ENCODE measurements around the gene ABHD5. TPM values are rescaled to one million over a fixed set of nuclear protein-coding genes. Genes with fewer than 3 reads are reported as not detected.

The ABHD5 gene
- total RNA-seq, 1 donor from 2014 or later, result 20.2 TPM

DNA sequence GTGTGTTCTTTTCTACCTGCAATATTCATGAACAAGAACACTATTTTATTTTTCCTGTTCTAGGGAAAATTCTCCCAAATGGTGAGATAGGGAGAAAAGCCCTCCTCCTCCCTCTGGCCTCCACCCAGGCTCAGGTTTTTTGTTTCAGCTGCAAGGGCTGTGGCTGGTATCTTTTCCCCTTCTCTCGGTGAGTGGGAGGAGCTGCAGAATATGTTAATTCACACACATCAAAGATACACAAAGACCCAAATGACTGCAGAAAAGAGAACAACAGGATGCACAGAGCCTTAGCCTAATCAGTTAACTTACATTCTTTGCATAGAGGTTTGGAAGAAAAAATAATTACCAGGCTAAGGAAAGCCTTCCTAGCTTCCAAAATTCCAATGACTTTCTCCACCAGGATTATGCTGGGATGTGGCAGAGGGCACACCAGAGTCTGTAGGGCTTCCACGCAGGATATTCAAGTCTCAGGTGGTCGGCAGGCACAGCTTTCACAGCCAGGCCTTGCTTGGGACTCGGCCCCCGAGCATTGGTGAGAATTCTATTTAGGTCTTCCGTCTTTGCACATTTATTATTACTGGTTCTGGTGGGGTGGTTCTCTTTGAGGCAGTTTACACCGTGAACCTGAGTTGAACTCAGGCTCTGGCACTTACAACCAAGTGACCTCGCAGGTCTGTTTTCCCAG is 64.9 kb downstream of the ABHD5 start:
- Mint-ChIP-seq H3K27me3 (ENCODE audit: insufficient read depth) (no peaks in the 10 kb centered on the region), H3K9me3 (no peaks in the 10 kb centered on the region), H3K27ac (peak overlapping the region; percentile 9), H3K4me3 (no peak overlapping the region), H3K4me1 (ENCODE audit: low read depth) (peaks cover 15% of the 10 kb centered on the region), H3K36me3 (ENCODE audit: low read depth) (no peaks in the 10 kb centered on the region)
- peak; percentile 6 for DNase-seq (ENCODE audit: low spot score)
- intact Hi-C loops (cut with micrococcal nuclease), result loop anchor here (2.0 to 10.0 kb wide), 3 partner anchors 65 to 211 kb away; partner anchors contain the start of genes ABHD5 and ANO10

DNA sequence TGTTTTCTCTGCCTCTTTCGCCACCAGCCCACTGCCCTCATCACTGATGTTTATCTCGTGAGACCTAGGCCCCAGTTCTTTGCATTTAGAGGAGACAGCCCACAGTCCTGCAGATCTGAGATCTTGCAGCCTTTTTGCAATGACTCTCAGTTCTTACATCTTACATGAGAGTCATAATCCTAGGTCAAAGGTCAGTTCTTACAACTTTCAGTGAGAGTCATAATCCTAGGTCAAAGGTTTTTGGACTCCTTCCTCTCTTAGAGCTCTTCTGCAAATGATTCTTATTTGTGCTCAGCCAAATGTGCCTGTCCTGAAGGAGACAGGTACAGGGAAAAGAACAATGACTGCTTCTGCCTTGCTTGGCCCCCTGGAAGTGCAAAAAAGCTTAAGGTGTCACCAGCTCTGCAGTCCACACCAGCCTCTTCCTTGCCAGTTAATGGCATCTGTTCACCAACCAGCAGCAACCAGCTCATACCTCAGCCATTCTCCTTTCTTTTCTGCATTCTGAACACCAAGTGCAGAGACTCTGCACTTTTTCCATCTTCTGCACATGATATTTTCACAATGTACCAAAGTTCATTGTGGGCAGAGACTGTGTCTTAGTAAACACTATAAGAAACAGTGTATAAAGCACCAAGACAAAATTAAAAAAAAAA is 67.1 kb downstream of the ABHD5 start:
- intact Hi-C loops (cut with micrococcal nuclease), result loop anchor here (5.0 to 10.0 kb wide), 2 partner anchors 135 to 213 kb away; partner anchors contain the start of gene ANO10

DNA sequence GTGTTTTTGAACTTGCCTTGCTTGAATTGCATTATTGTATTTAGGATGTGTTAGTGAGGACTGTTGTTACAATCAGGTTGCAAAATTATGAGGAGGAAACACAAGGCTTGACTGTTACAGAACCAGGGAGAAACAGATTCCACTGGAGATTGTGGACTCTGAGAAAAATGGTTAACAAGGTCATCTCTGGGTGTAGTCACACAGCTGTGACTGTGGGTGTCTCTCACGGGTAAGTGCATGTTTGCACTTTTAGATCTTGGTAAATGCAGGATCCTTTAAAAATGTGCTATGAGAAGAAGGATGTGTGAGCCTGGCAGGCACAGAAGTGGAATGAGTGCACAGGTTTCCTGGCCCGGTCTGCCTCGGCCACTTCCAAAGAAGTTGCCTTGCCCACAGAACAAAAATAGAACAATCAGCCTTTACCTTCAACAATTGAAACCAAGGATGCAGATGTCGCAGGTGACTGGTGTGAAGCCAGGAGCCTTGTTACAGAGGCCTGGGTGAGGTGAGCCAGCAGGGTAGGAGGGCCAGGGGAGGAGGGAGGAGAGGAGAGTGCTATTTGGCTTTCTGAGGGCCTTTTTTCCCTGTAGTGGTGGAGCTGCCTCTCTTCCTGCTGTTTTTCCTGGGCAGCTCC is 68.0 kb downstream of the ABHD5 start:
- H3K27ac Mint-ChIP-seq, result no peak overlapping the region
- H3K27me3 Mint-ChIP-seq (ENCODE audit: insufficient read depth), result peaks cover 11% of the 10 kb centered on the region
- intact Hi-C loops (cut with micrococcal nuclease), result loop anchor here (5.0 to 10.0 kb wide), 2 partner anchors 136 to 214 kb away; partner anchors contain the start of gene ANO10
- no peak overlapping the region for H3K4me3 Mint-ChIP-seq
- no peaks in the 10 kb centered on the region for H3K36me3 Mint-ChIP-seq (ENCODE audit: low read depth)
- H3K4me1 Mint-ChIP-seq (ENCODE audit: low read depth), result peaks cover 15% of the 10 kb centered on the region
- no peaks in the 10 kb centered on the region for H3K9me3 Mint-ChIP-seq
- no peak for DNase-seq (ENCODE audit: low spot score)

More for the DNA sequence above, 67.1 kb downstream of the ABHD5 start:
- Mint-ChIP-seq H3K4me3 (no peak overlapping the region), H3K4me1 (ENCODE audit: low read depth) (peaks cover 15% of the 10 kb centered on the region), H3K9me3 (no peaks in the 10 kb centered on the region), H3K36me3 (ENCODE audit: low read depth) (no peaks in the 10 kb centered on the region), H3K27ac (no peak overlapping the region), H3K27me3 (ENCODE audit: insufficient read depth) (peaks cover 6% of the 10 kb centered on the region)
- DNase-seq (ENCODE audit: low spot score), result no peak

DNA sequence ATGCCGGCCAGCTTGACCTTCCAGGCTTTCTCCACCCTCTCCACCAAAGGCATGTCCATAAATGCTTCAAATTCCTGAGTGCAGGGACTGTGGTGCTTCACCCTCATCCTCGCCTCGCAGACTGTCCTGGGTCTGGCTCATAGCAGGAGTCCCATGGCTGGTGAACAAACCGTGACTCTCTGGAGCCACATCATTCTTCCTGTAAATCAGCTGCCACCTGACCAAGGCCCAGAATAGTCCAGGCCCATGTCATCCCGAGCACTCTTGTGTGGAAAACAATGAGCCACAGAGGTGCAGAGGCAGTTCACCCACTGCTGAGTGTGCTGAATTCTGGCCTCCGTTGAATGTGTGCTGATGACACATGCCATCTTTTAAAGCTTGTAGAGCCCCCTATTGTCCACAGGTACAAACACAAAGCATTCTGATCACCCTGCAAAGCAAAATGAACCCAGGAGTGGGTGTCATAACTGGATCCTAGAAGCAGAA is 68.6 kb downstream of the ABHD5 start:
- H3K27me3 Mint-ChIP-seq (ENCODE audit: insufficient read depth), result peaks cover 11% of the 10 kb centered on the region
- H3K36me3 Mint-ChIP-seq (ENCODE audit: low read depth), result no peaks in the 10 kb centered on the region
- peaks cover 15% of the 10 kb centered on the region for H3K4me1 Mint-ChIP-seq (ENCODE audit: low read depth)
- DNase-seq (ENCODE audit: low spot score), result no peak
- H3K27ac Mint-ChIP-seq, result no peak overlapping the region
- intact Hi-C loops (cut with micrococcal nuclease), result loop anchor here (5.0 to 10.0 kb wide), 2 partner anchors 137 to 215 kb away; partner anchors contain the start of gene ANO10
- H3K9me3 Mint-ChIP-seq, result no peaks in the 10 kb centered on the region
- no peak overlapping the region for H3K4me3 Mint-ChIP-seq

DNA sequence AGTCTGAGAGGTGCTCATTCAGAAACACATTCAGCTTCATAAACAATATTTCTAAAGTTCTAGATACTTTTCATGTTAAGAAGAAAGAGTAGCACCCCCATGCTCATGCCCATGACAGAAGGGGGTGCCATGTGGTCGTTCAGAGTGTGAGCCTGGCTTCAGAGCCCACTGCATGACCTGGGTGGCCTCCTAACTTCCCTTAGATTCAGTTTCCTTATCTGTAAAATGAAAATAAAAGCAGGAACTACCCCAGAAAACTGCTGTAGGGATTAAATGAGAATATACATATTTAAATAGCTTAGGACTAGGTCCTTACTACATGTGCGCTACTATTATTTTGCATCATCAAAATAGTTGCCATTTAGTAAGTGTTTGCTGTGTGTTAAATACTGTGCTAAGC is 69.2 kb downstream of the ABHD5 start:
- Mint-ChIP-seq H3K4me3 (no peak overlapping the region), H3K27me3 (ENCODE audit: insufficient read depth) (peaks cover 11% of the 10 kb centered on the region), H3K9me3 (no peaks in the 10 kb centered on the region), H3K4me1 (ENCODE audit: low read depth) (peaks cover 13% of the 10 kb centered on the region), H3K36me3 (ENCODE audit: low read depth) (no peaks in the 10 kb centered on the region), H3K27ac (no peak overlapping the region)
- intact Hi-C loops (cut with micrococcal nuclease), result loop anchor here (5.0 to 10.0 kb wide), 2 partner anchors 138 to 215 kb away; partner anchors contain the start of gene ANO10
- DNase-seq (ENCODE audit: low spot score), result no peak

DNA sequence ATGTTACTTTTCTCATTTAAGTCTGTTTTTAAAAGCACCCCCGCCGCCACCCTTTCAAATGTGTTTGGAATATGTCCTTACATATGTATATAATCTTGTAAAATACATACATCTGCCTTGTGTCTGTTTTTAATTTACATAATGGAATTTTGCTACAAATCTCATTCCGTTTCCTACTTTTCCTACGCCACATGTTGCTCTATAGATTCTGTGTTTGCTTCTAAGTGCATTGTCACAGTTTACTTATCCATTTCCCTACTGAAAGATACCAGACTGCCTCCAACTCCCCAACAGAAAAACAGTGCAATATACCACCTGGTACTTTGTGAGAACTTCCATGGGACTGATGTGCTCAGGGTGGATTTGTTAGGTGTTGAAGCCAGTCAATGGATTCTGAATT is 70.2 kb downstream of the ABHD5 start:
- DNase-seq (ENCODE audit: low spot score), result no peak
- no peak overlapping the region for H3K27ac Mint-ChIP-seq
- intact Hi-C loops (cut with micrococcal nuclease), result no loop called here
- no peak overlapping the region for H3K4me3 Mint-ChIP-seq
- H3K9me3 Mint-ChIP-seq, result no peaks in the 10 kb centered on the region
- peaks cover 3% of the 10 kb centered on the region for H3K4me1 Mint-ChIP-seq (ENCODE audit: low read depth)
- peaks cover 15% of the 10 kb centered on the region for H3K27me3 Mint-ChIP-seq (ENCODE audit: insufficient read depth)
- H3K36me3 Mint-ChIP-seq (ENCODE audit: low read depth), result no peaks in the 10 kb centered on the region

DNA sequence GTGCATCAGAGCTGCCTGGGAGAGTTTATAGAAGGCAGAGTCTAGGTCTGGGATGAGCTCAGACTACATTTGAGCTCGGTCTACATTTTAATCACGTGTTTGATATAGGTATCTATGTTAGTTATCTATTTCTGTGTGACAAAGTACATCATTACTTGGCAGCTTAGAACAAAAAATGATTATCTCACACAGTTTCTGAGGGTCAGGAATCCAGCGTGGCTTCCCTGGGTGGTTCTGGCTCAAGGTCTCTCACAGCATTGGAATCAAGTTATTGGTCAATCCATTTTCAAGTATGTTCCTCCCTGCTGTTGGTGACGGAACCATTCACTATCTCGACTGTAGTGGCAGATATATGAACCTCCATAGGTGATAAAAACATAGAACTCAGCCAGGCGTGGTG is 71.7 kb downstream of the ABHD5 start:
- intact Hi-C loops (cut with micrococcal nuclease), result no loop called here
- H3K9me3 Mint-ChIP-seq, result no peaks in the 10 kb centered on the region
- H3K27me3 Mint-ChIP-seq (ENCODE audit: insufficient read depth), result peaks cover 19% of the 10 kb centered on the region
- H3K4me1 Mint-ChIP-seq (ENCODE audit: low read depth), result no peaks in the 10 kb centered on the region
- H3K4me3 Mint-ChIP-seq, result no peak overlapping the region
- DNase-seq (ENCODE audit: low spot score), result no peak
- no peak overlapping the region for H3K27ac Mint-ChIP-seq
- no peaks in the 10 kb centered on the region for H3K36me3 Mint-ChIP-seq (ENCODE audit: low read depth)

DNA sequence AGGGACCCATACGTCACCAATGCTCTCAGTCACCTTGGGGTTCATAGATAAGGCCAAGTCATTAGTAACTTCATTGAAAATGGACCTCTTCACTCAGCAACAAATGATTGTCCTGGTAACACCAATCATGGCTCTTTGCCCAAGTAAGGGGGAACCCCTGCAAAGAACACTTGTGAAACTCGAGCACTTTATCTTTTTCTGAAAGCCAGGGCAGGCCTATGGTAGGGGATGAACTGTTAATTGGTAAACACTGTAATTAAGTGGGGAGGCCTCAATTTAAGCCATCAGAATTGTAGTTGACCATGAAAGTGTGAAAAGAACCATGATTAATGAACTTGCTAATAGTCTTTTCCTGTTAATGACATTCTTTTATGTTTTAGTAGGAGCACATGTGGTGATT is 73.3 kb downstream of the ABHD5 start:
- peaks cover 28% of the 10 kb centered on the region for H3K27me3 Mint-ChIP-seq (ENCODE audit: insufficient read depth)
- H3K9me3 Mint-ChIP-seq, result no peaks in the 10 kb centered on the region
- no peak overlapping the region for H3K4me3 Mint-ChIP-seq
- intact Hi-C loops (cut with micrococcal nuclease), result no loop called here
- H3K27ac Mint-ChIP-seq, result no peak overlapping the region
- no peaks in the 10 kb centered on the region for H3K36me3 Mint-ChIP-seq (ENCODE audit: low read depth)
- no peak for DNase-seq (ENCODE audit: low spot score)
- H3K4me1 Mint-ChIP-seq (ENCODE audit: low read depth), result peaks cover 4% of the 10 kb centered on the region

DNA sequence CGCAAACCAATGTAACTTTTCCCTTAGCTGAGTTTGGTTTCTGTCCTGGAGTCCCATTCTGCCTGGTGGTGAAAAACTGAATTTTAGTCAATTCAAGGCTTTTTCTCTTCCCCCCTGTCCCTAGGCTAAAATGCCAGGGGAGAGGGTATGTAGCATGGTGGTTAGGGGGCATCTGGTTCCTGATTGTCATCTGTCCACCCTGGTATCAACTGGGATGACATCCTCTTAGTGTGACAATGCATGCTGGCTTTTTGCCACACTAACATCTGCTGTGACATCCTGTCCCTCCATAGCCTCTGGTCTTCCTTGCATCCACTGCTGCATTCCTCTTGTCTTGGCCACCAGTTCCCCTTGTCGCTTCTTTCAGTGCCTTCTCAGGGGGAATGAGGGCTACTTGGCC is 73.7 kb downstream of the ABHD5 start:
- DNase-seq (ENCODE audit: low spot score), result no peak
- no peaks in the 10 kb centered on the region for H3K9me3 Mint-ChIP-seq
- peaks cover 9% of the 10 kb centered on the region for H3K4me1 Mint-ChIP-seq (ENCODE audit: low read depth)
- H3K36me3 Mint-ChIP-seq (ENCODE audit: low read depth), result no peaks in the 10 kb centered on the region
- H3K27me3 Mint-ChIP-seq (ENCODE audit: insufficient read depth), result peaks cover 28% of the 10 kb centered on the region
- no peak overlapping the region for H3K4me3 Mint-ChIP-seq
- no peak overlapping the region for H3K27ac Mint-ChIP-seq
- intact Hi-C loops (cut with micrococcal nuclease), result no loop called here

DNA sequence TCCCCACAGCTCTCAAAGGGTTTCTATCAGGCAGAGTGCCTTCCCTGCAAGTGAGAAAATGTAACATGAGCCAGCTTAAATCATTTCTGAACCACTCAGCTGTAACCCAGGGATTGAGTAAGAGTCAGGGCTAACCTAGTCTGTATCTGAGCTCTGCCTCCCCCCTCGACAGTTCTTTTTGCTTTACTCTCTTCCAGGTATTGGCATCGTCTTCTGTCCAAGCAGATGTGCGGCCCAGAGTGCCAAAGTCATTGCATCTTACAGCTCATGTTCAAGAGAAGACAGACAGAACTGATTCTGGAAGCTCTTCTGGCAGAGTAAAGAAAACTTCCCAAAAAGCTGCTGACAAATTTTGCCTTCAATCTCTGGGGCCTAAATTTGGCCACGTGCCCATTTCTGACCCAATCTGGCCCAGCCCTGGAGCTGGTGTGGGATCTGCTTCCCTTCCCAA is 74.8 kb downstream of the ABHD5 start:
- Mint-ChIP-seq H3K9me3 (no peaks in the 10 kb centered on the region), H3K27ac (no peak overlapping the region), H3K36me3 (ENCODE audit: low read depth) (no peaks in the 10 kb centered on the region), H3K27me3 (ENCODE audit: insufficient read depth) (peaks cover 28% of the 10 kb centered on the region), H3K4me1 (ENCODE audit: low read depth) (peaks cover 9% of the 10 kb centered on the region), H3K4me3 (no peak overlapping the region)
- no peak for DNase-seq (ENCODE audit: low spot score)
- intact Hi-C loops (cut with micrococcal nuclease), result no loop called here

DNA sequence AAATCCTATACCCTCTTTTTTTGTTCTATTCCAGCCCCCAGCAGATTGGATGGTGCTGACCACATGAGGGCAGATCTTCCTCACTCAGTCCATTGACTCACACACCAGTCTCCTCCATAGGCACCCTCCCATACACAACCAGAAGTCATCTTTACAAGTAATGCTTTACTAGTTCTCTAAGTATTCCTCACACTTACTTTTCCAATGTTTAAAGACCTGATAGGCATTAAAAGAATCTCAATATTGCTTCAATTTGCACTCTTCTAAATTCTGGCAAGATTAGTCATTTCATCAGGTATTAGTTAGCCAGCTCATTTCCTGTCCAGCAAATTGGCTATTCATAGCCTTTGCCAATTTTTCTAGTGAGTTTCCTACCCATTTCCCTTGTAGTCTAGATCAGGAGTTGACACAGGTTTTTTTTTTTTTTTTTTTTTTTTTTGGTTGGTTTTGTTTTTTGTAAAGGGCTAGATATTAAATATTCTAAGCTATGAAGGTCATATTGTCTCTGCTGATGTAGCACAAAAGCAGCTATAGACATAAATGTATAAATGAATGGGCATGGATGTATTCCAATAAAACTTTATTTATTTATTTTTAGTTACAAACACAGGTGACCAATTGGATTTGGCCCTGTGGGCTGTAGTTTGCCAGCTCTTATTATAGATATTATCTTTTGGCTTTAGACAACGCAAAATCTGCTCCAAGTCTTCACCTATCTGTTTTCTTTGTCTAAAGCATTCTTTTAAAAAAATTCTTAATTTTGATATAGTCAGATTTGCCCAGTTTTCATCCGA is 76.1 kb downstream of the ABHD5 start:
- Mint-ChIP-seq H3K4me1 (ENCODE audit: low read depth) (peaks cover 9% of the 10 kb centered on the region), H3K27me3 (ENCODE audit: insufficient read depth) (peaks cover 28% of the 10 kb centered on the region)

DNA sequence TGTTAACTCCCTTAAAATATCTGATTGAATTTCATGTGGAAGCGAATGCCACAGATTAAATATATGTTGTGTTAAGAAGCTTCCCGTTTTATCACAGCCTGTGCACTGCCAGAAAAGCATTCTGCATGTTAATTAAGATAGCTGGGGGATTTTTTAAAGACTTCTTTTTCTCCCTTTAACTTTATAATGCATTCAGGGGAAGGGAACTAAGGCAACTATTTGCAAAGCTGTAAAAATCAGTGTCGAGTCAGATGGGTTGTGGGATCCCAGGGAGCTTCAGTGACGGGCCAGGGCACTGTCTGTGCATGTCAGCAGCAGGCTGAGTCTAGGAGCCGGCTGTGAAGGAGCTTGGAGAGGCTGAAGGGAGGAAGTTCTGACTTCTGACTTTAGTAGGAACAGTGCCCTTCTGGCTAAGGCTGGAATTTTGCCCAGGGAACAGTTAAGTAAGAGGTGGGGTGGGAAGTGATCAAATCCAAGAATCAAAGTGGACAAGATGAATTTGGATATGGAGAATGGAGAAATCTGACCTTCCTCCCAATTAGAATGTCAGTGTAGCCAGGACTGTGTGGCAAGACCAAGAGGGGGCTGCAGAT is 77.7 kb downstream of the ABHD5 start:
- intact Hi-C loops (cut with micrococcal nuclease), result no loop called here
- Mint-ChIP-seq H3K9me3 (no peaks in the 10 kb centered on the region), H3K27me3 (ENCODE audit: insufficient read depth) (peaks cover 20% of the 10 kb centered on the region), H3K4me1 (ENCODE audit: low read depth) (peaks cover 9% of the 10 kb centered on the region), H3K27ac (no peak overlapping the region), H3K4me3 (no peak overlapping the region), H3K36me3 (ENCODE audit: low read depth) (no peaks in the 10 kb centered on the region)
- no peak for DNase-seq (ENCODE audit: low spot score)

More for the DNA sequence above, 76.1 kb downstream of the ABHD5 start:
- Mint-ChIP-seq H3K27ac (no peak overlapping the region), H3K9me3 (no peaks in the 10 kb centered on the region), H3K4me3 (no peak overlapping the region), H3K36me3 (ENCODE audit: low read depth) (no peaks in the 10 kb centered on the region)
- intact Hi-C loops (cut with micrococcal nuclease), result no loop called here
- no peak for DNase-seq (ENCODE audit: low spot score)

Measured in activated T-helper 1 cell treated with anti-CD3 and anti-CD28 coated beads, Interleukin-12 subunit alpha, Interleukin-12 subunit beta, Interleukin-2, Interleukin-4 antibody, amounts not matched to agents 30 ng/mL and 10 ng/mL and 1 ng/mL, durations not matched to agents 14 hours and 24 hours and 36 hours (primary cell).